Neural crest cell (in vitro differentiated cells): ENCODE measurements around the gene SLC35E4. TPM values are rescaled to one million over a fixed set of nuclear protein-coding genes. Genes with fewer than 3 reads are reported as not detected.

Experiments used
- DNase-seq: peaks from one replicate; pipeline ENCODE4 v3.0.0; 2021; ENCODE audit warnings: low read depth, mixed read lengths, low spot score
- H3K27ac Mint-ChIP-seq: one replicate; pipeline ENCODE4 v1.8.0; 2021; ENCODE audit warnings: mild to moderate bottlenecking, mixed read lengths; ENCODE audit not compliant: unreplicated experiment
- H3K27me3 Mint-ChIP-seq: 2 replicates; pipeline ENCODE4 v1.8.0; 2021; ENCODE audit warnings: low read depth, mild to moderate bottlenecking, mixed read lengths
- H3K36me3 Mint-ChIP-seq: 2 replicates; pipeline ENCODE4 v1.8.0; 2021; ENCODE audit warnings: low read depth, mild to moderate bottlenecking, mixed read lengths
- H3K4me1 Mint-ChIP-seq: 2 replicates; pipeline ENCODE4 v1.8.0; 2021; ENCODE audit warnings: mixed read lengths
- H3K4me3 Mint-ChIP-seq: one replicate; pipeline ENCODE4 v1.8.0; 2021; ENCODE audit warnings: mild to moderate bottlenecking, mixed read lengths
- H3K9me3 Mint-ChIP-seq: 2 replicates; pipeline ENCODE4 v1.8.0; 2021; ENCODE audit warnings: mixed read lengths
- total RNA-seq: library from RNA; stranded (reverse); gene quantifications from 2 replicates; pipeline ENCODE4 v1.2.1, GENCODE V29; 2021
- TF ChIP-seq, protein P1 (sequence below): fragments of 200-600 bp; sonication (generic); conservative IDR thresholded peaks from 2 replicates; pipeline ENCODE4 v1.5.0; 2021; ENCODE audit warnings: antibody characterized with exemption, mild to moderate bottlenecking

The SLC35E4 gene
- total RNA-seq, 1 donor from 2014 or later, result 4.5 TPM

DNA sequence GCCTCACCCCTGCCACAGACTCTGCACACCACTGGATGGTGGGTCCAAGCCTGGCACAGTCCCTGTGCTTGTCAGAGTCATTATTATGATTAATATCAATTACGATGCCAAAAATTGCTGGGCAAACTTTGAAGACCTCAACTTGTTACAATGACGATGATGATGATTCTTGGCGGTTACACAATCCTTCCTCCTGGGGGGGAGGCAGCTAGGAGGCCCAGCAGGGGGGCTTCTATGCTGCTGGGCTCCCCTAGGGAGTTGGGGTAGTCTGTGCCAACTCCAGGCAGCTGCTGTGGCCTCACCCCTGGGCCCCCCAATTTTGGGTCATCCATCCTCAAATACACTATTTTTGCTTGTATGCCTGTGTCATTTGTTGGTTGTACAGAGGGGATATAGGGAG lies 12.0 kb downstream of the SLC35E4 start:
- Mint-ChIP-seq H3K36me3 (no peaks in the 10 kb centered on the region), H3K4me1 (peaks cover 4% of the 10 kb centered on the region), H3K9me3 (no peaks in the 10 kb centered on the region), H3K27ac (no peak overlapping the region), H3K27me3 (no peaks in the 10 kb centered on the region), H3K4me3 (no peak overlapping the region)
- DNase-seq, result no peak
- TF ChIP-seq, protein P1, sequence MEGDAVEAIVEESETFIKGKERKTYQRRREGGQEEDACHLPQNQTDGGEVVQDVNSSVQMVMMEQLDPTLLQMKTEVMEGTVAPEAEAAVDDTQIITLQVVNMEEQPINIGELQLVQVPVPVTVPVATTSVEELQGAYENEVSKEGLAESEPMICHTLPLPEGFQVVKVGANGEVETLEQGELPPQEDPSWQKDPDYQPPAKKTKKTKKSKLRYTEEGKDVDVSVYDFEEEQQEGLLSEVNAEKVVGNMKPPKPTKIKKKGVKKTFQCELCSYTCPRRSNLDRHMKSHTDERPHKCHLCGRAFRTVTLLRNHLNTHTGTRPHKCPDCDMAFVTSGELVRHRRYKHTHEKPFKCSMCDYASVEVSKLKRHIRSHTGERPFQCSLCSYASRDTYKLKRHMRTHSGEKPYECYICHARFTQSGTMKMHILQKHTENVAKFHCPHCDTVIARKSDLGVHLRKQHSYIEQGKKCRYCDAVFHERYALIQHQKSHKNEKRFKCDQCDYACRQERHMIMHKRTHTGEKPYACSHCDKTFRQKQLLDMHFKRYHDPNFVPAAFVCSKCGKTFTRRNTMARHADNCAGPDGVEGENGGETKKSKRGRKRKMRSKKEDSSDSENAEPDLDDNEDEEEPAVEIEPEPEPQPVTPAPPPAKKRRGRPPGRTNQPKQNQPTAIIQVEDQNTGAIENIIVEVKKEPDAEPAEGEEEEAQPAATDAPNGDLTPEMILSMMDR, result no peak

DNA sequence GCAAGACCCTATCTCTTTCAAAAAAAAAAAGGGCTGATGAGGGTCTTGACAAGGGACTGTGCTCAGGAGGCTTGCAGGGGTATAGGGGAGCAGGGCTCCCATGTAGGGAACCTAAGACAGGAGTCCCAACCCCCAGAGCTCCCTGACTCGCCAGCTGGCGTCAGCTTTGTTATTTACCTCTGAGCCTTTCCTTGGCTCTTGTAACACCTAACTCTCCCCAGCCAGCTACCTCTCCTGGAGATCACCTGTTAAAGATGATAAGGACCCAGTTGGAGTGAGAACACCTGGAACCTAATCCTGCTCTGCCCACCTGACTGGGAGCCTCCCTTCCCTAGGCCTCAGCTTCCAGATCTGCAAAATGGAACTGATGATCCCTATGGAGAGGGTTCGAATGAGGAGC lies 13.2 kb downstream of the SLC35E4 start:
- Mint-ChIP-seq H3K4me3 (no peak overlapping the region), H3K4me1 (peaks cover 4% of the 10 kb centered on the region), H3K9me3 (no peaks in the 10 kb centered on the region), H3K27ac (no peak overlapping the region), H3K36me3 (no peaks in the 10 kb centered on the region), H3K27me3 (no peaks in the 10 kb centered on the region)
- TF ChIP-seq, protein P1, result no peak
- no peak for DNase-seq

DNA sequence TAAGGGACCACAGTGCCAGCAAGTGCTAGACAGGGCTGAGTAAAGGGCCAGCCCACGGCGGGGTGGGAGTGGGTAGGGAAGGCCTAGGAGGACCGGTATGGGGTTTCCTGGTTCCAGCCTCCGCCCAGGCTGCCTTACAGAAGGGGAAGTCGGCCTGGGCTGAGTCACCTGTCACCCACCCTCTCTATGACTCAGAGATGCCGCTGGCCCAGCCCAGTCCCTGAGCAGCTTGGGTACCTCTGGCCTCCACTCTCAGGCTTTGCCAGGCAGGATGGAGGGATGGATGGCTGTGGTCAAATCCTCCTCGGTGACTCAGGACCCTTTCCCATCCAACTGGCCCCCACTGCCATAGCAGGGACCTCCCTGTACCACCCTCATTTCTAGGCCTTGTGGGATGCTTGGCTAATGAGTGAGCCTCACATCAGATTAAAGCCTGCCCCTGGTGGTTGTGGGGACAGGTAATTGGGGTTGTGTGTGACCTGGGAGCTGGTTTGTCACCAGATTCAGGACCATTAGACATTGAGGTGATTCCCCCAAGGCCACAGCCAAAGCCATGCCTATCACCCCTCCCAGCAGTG lies 13.9 kb downstream of the SLC35E4 start:
- DNase-seq, result no peak
- H3K36me3 Mint-ChIP-seq, result no peaks in the 10 kb centered on the region
- H3K27me3 Mint-ChIP-seq, result no peaks in the 10 kb centered on the region
- no peak overlapping the region for H3K4me3 Mint-ChIP-seq
- H3K4me1 Mint-ChIP-seq, result peaks cover 4% of the 10 kb centered on the region
- H3K9me3 Mint-ChIP-seq, result no peaks in the 10 kb centered on the region
- H3K27ac Mint-ChIP-seq, result no peak overlapping the region
- TF ChIP-seq, protein P1, result no peak

DNA sequence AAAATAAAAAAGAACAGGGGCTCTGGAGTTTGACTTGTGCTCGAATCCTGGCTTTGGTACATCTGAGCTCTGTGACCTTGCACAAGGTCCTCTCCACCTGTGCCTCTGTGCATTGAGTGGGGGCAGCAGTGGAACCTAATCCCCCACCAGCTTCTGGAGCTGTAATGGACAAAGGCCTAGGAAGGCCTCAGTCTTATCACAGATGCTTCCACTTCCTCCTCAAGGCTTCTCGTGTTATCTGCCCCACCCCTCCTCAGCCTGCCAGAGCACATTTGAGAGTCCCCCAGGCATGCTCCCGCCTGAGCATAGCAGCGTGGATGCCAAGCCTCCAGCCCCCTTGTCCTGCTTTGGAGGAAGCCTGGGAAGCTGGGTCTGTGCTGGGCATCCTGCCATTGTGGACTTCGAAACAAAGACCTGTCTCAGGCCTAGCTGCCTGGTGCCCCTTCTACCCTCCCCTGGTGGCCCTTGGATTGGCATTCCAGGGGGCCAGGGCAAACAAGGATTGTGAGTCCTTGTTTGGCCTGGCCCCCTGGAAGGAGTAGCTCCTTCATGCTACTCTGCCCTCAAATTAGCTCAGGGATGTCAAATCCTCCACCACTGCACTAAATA lies 15.0 kb downstream of the SLC35E4 start:
- no peaks in the 10 kb centered on the region for H3K4me1 Mint-ChIP-seq
- no peaks in the 10 kb centered on the region for H3K36me3 Mint-ChIP-seq
- no peak overlapping the region for H3K4me3 Mint-ChIP-seq
- TF ChIP-seq, protein P1, result no peak
- no peaks in the 10 kb centered on the region for H3K27me3 Mint-ChIP-seq
- no peak overlapping the region for H3K27ac Mint-ChIP-seq
- DNase-seq, result no peak
- H3K9me3 Mint-ChIP-seq, result no peaks in the 10 kb centered on the region

DNA sequence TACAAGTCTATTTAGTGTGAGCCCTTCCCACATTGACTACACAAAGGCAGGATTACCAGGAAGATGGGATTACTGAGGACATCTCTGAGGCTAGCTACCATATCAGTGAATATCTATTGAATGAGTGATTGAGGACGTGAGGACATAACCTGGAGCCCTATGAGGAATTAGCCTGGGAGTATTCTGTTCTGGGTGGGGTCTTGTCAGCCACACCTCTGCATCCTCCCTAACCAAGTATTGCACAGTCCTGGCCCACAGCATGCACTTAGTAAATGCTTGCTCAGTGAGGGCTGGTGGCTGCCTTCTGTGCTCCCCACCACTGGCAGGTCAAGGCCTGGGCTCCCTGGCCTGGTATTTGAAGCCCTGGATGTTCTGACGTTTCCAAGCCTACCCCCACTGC lies 17.3 kb downstream of the SLC35E4 start:
- Mint-ChIP-seq H3K27ac (no peak overlapping the region), H3K27me3 (no peaks in the 10 kb centered on the region), H3K36me3 (no peaks in the 10 kb centered on the region), H3K4me3 (no peak overlapping the region), H3K4me1 (no peaks in the 10 kb centered on the region), H3K9me3 (no peaks in the 10 kb centered on the region)
- no peak for DNase-seq
- TF ChIP-seq, protein P1, result no peak
